IPS-18a (cell line): Measurements from ENCODE around the gene CTF1.
A peak's percentile ranks its signal among the peaks of the same experiment; 100 is the strongest.
"Not testable (repeated sequence)": the region's sequence is repeated elsewhere in the genome, so short reads cannot be mapped to it uniquely, and the experiment has no call there.

ENCODE experiments used
- H3K27ac ChIP-seq: one replicate; pipeline ENCODE4 v1.5.1; 2013; ENCODE audit warnings: low read length
- H3K27me3 ChIP-seq: one replicate; pipeline ENCODE4 v1.6.1; 2013; ENCODE audit warnings: mild to moderate bottlenecking, low read length; ENCODE audit not compliant: control insufficient read depth, insufficient read depth
- H3K36me3 ChIP-seq: one replicate; pipeline ENCODE4 v1.6.1; 2013; ENCODE audit warnings: low read depth, low read length; ENCODE audit not compliant: control insufficient read depth
- H3K4me1 ChIP-seq: one replicate; pipeline ENCODE4 v1.6.1; 2013; ENCODE audit warnings: low read depth, low read length; ENCODE audit not compliant: control insufficient read depth
- H3K4me3 ChIP-seq: one replicate; pipeline ENCODE4 v1.5.1; 2013; ENCODE audit warnings: low read length
- H3K9ac ChIP-seq: one replicate; pipeline ENCODE4 v1.6.1; 2013; ENCODE audit warnings: mild to moderate bottlenecking, low read length, moderate library complexity
- H3K9me3 ChIP-seq: one replicate; pipeline ENCODE4 v1.6.1; 2013; ENCODE audit warnings: low read depth, low read length; ENCODE audit not compliant: control insufficient read depth

Gene CTF1

GRCh38 chr16:30889721-30890120 lies 6.7 kb upstream of the CTF1 start:
- Histone ChIP-seq H3K9ac (no peak overlapping the region), H3K4me1 (peaks cover 3% of the 10 kb centered on the region), H3K36me3 (peaks cover 14% of the 10 kb centered on the region), H3K4me3 (no peak overlapping the region), H3K27me3 (peaks cover 6% of the 10 kb centered on the region), H3K9me3 (no peaks in the 10 kb centered on the region), H3K27ac (no peak overlapping the region)

- H3K4me3 ChIP-seq, H3K9ac ChIP-seq, H3K9me3 ChIP-seq, H3K36me3 ChIP-seq, H3K27ac ChIP-seq: not testable (repeated sequence)
- Histone ChIP-seq H3K4me1 (peaks cover 10% of the 10 kb centered on the region), H3K27me3 (peaks cover 13% of the 10 kb centered on the region)
Measured at GRCh38 chr16:30891043-30891823, 5.2 kb upstream of the CTF1 start.

DNA sequence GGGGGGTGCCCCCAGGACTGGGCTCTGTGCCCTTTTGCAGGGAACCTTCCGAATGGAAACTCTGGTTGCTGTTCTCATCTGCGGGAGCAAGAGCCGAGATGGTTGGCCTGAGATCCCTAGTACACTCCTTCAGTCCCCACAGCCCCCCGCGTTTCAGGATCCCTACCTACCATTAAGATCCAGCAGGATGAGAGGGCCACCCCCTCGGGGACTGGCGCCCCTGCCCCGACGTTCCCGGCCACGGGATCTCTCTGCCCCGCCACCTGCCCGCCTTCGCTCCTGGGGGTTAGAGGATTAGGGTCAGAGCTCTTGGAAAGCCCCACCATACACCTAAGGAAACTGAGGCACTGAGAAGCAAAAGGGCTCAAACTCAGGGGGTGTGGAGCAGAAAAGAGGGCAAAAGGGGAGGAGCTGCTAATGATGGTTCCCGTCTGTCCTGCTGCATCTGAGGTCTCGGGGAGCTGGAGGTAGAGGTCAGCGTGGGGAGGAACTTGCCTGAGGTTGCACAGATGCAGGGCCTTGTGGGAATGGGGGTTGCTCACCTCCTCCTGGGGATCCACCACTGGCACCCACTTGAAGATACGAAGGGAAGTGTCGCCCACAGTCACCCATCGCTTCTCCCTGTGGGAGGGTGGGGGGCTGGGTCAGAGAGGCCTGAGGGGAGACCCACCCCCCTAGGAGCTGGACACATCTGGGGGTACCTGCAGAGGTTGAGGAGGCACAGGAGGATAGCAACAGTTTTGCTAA lies 3.6 kb upstream of the CTF1 start:
- peaks cover 11% of the 10 kb centered on the region for H3K4me1 ChIP-seq
- H3K27ac ChIP-seq, result no peak overlapping the region
- H3K27me3 ChIP-seq, result peaks cover 13% of the 10 kb centered on the region
- no peaks in the 10 kb centered on the region for H3K9me3 ChIP-seq
- H3K4me3 ChIP-seq, result peak overlapping the region; percentile 79
- no peak overlapping the region for H3K9ac ChIP-seq
- H3K36me3 ChIP-seq, result peaks cover 6% of the 10 kb centered on the region

- Histone ChIP-seq H3K27me3 (peaks cover 13% of the 10 kb centered on the region), H3K9ac (peak overlapping the region; percentile 51), H3K4me1 (peaks cover 11% of the 10 kb centered on the region), H3K4me3 (peak overlapping the region; percentile 79), H3K9me3 (no peaks in the 10 kb centered on the region), H3K27ac (no peak overlapping the region), H3K36me3 (peaks cover 6% of the 10 kb centered on the region)
Measured at GRCh38 chr16:30893417-30893743, 3.0 kb upstream of the CTF1 start.

DNA sequence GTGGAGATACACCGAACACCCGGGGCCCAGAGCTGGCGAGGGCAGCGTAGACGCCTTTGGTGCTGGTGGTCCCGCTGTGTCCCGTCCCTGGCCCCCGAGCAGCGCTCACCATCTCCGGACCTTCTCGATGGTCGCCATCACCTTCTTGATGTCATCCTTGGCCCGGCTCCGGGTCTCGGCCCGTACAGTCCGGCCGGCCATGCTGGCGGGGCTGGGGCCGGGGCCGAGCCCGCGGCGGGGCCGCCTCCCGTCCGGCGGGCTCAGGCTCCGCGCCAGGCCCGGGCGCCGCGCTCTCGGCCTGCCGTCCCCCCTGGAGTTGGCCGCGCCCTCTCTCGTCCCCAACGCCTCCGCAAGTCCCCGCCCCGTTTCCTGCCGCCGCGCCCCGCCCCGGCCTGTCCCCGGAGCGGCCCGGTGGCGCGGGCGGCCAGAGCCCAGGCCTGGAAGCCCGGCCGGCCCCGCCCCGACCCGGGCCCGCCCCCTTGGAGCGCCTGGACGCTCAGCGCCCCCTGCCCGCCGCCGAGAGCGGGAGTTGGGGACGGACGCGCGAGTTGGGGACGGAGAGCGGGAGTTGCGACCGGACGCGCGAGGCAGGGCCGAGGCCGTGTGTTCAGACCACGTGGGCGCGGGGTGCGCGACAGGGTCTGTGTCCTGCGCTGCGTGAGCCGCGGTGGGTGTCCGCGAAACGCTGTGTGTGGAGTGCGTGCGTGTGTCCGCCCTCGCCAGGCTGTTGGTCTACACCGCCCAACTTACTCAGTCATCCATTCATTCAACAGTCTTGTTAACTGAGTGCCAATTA lies 2.5 kb upstream of the CTF1 start, which contains the start of gene BCL7C:
Gene BCL7C (minus strand): TSS at position 334 of the 796 bp plus-strand sequence. CDS start 133 bp downstream, at position 201.
- peak within 1 kb of the TSS; percentile 79 for H3K4me3 ChIP-seq

DNA sequence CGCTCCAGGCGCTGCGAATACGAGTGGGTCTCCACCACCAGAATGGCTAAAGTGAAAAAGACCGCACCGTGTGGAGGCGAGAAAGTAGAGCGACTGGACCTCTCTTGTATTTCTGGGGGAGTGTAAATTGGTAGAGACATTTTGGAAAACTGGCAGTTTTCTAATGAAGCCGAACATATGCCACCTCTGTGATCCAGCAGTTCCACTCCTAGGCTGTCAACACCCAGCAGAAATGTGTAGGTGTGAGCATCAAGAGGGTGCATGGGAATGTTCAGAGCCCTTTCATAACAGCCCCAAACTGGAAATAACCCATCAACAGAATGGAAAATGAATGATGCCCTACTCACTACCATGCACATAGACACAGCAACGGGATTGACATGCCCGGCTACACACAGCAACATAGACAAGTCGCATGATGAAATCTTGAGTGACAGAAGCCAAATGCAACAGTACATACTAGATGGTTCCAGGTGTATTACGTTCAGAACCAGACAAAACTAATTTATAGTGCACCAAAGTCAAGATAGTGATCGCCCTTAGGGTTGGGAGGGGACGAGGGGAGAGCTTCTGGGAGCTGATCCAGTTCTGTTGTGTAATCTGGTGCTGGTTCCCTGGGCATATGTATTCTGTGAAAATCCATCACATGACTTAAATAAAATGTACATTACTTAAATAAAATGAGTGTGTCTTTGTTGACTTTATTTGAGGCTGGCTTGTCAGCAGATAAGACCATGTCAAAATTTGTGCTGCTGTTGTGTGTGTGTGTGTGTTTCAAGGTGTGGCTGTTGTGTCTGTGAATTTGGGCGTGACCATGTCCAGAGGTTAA lies 1.7 kb upstream of the CTF1 start:
- peaks cover 11% of the 10 kb centered on the region for H3K4me1 ChIP-seq
- peak overlapping the region; percentile 61 for H3K4me3 ChIP-seq
- peak overlapping the region; percentile 44 for H3K9ac ChIP-seq
- no peaks in the 10 kb centered on the region for H3K36me3 ChIP-seq
- H3K27ac ChIP-seq, result no peak overlapping the region
- H3K9me3 ChIP-seq, result no peaks in the 10 kb centered on the region
- peaks cover 13% of the 10 kb centered on the region for H3K27me3 ChIP-seq

More for the DNA sequence above, 2.5 kb upstream of the CTF1 start, which contains the start of gene BCL7C:
- Histone ChIP-seq H3K9ac (peak within 1 kb of the TSS; percentile 51), H3K9me3 (no peaks in the 10 kb centered on the region), H3K27ac (no peak within 1 kb of the TSS), H3K4me1 (peaks cover 11% of the 10 kb centered on the region), H3K36me3 (peaks cover 4% of the 10 kb centered on the region), H3K27me3 (peaks cover 13% of the 10 kb centered on the region)

DNA sequence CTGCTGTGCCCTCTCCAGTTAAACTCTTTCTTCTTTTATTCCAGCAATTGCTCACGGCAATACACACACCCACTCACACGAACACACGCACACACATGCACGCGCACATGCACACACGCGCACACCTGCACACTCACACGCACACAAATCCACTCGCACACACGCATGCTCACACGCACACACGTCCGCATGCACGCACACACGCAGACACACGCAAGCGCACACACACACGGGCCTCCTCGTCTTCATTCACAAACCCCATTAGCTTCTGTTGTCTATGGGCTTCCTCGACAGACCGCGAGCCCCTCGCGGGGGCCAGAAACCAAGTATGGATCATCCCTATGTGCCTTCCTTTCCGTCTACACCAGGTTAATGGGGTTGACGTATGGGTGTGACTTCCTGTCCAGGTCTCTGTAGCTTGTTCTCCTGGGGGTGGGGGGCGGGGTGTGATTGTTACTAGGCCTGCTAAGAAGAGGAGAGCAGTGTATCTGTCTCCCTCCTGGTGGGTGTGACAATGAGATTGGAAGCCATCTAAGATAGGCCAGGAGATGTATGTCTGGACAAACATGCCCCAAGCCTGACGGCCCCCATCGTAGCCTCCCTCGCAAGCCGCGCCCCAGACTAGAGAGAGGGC lies 670 bp upstream of the CTF1 start:
- Histone ChIP-seq H3K9ac (no peak overlapping the region), H3K9me3 (no peaks in the 10 kb centered on the region), H3K27me3 (peaks cover 14% of the 10 kb centered on the region), H3K27ac (no peak overlapping the region), H3K4me3 (peak overlapping the region; percentile 72), H3K36me3 (no peaks in the 10 kb centered on the region), H3K4me1 (peaks cover 11% of the 10 kb centered on the region)

- Histone ChIP-seq H3K36me3 (no peaks in the 10 kb centered on the region), H3K27ac (peak overlapping the region; percentile 21), H3K4me3 (peak overlapping the region; percentile 72), H3K9me3 (no peaks in the 10 kb centered on the region), H3K9ac (peak overlapping the region; percentile 56), H3K4me1 (peaks cover 11% of the 10 kb centered on the region), H3K27me3 (peaks cover 25% of the 10 kb centered on the region)
Measured at GRCh38 chr16:30896889-30897733, 697 bp downstream of the CTF1 start.

GRCh38 chr16:30899794-30900193 lies 3.4 kb downstream of the CTF1 start:
- Histone ChIP-seq H3K4me1 (peaks cover 7% of the 10 kb centered on the region), H3K9ac (no peak overlapping the region), H3K36me3 (no peaks in the 10 kb centered on the region), H3K27me3 (peaks cover 18% of the 10 kb centered on the region), H3K4me3 (no peak overlapping the region), H3K9me3 (no peaks in the 10 kb centered on the region), H3K27ac (no peak overlapping the region)

- H3K27ac ChIP-seq, result no peak overlapping the region
- peaks cover 12% of the 10 kb centered on the region for H3K27me3 ChIP-seq
- H3K36me3 ChIP-seq, result no peaks in the 10 kb centered on the region
- H3K9ac ChIP-seq, result no peak overlapping the region
- no peaks in the 10 kb centered on the region for H3K9me3 ChIP-seq
- H3K4me3 ChIP-seq, result no peak overlapping the region
- H3K4me1 ChIP-seq, result peaks cover 7% of the 10 kb centered on the region
Measured at GRCh38 chr16:30900588-30900987, 4.2 kb downstream of the CTF1 start.
